ENCODE measurements around the gene DBT.

GRCh38 chr1:100250264-100250663 lies 630 bp upstream of the DBT start:
- TF ChIP-seq CTCF (IDR thresholded peaks at IDR 0.05) (no peak), POLR2A (IDR thresholded peaks at IDR 0.05) (no peak)
